CD14-positive monocyte (primary cell): ENCODE measurements around the gene MRPL21. TPM values are rescaled to one million over a fixed set of nuclear protein-coding genes. Genes with fewer than 3 reads are reported as not detected.

ENCODE experiments used
- DNase-seq, 3 donors: peaks; one replicate each; pipeline ENCODE4 v3.0.0-alpha.2; 2011 to 2022
- H2AFZ ChIP-seq: 2 replicates; pipeline ENCODE4 v1.6.0; 2012; ENCODE audit warnings: mild to moderate bottlenecking, low read depth, low read length, inconsistent platforms; ENCODE audit not compliant: insufficient read depth, poor library complexity, severe bottlenecking
- H3K27ac ChIP-seq, 2 donors: 1 replicate in 1 of 2; 2 replicates in 1 of 2; pipeline ENCODE4 v1.5.1; 2012 to 2013; ENCODE audit warnings: low read length in 2 of 2, control low read depth in 1 of 2, inconsistent platforms in 1 of 2, low read depth in 1 of 2, mild to moderate bottlenecking in 1 of 2
- H3K27me3 ChIP-seq, 2 donors: one replicate each; pipeline versions ENCODE4 v1.6.0 to v1.6.1; 2011 to 2013; ENCODE audit warnings: low read length in 2 of 2; ENCODE audit not compliant: control insufficient read depth in 2 of 2, insufficient read depth in 2 of 2
- H3K36me3 ChIP-seq, 2 donors: replicated peaks in 1 of 2; 1 replicate in 1 of 2; 2 replicates in 1 of 2; pipeline versions ENCODE4 v1.5.1 to v1.6.1; 2012 to 2013; ENCODE audit warnings: low read length in 2 of 2, control low read depth in 1 of 2, inconsistent platforms in 1 of 2, mild to moderate bottlenecking in 1 of 2; ENCODE audit not compliant: insufficient read depth in 2 of 2, control insufficient read depth in 1 of 2
- H3K4me1 ChIP-seq, 2 donors: 1 replicate in 1 of 2; 2 replicates in 1 of 2; pipeline versions ENCODE4 v1.5.1 to v1.6.1; 2012 to 2013; ENCODE audit warnings: low read length in 2 of 2, control low read depth in 1 of 2, inconsistent platforms in 1 of 2, mild to moderate bottlenecking in 1 of 2, moderate library complexity in 1 of 2; ENCODE audit not compliant: insufficient read depth in 2 of 2, control insufficient read depth in 1 of 2
- H3K4me2 ChIP-seq: replicated peaks from 2 replicates; pipeline ENCODE3; 2012; ENCODE audit warnings: low read length, moderate library complexity, mild to moderate bottlenecking; ENCODE audit not compliant: poor library complexity, severe bottlenecking; ENCODE audit errors: extremely low read depth
- H3K4me3 ChIP-seq, 3 experiments: fragments of 200-600 bp in 1 of 3; sonication (generic) in 1 of 3; replicated peaks in 1 of 3; 1 replicate in 2 of 3; 2 replicates in 1 of 3; pipeline ENCODE4 v1.5.1; 2011 to 2013; ENCODE audit warnings: low read length in 3 of 3, mild to moderate bottlenecking in 3 of 3, control low read depth in 2 of 3, low read depth in 2 of 3, inconsistent platforms in 1 of 3, moderate library complexity in 1 of 3
- H3K79me2 ChIP-seq: 2 replicates; pipeline ENCODE4 v1.6.0; 2012; ENCODE audit warnings: mild to moderate bottlenecking, control low read depth, inconsistent platforms, low read length, moderate library complexity; ENCODE audit not compliant: insufficient read depth
- H3K9ac ChIP-seq: 2 replicates; pipeline ENCODE4 v1.6.0; 2017; ENCODE audit warnings: low read length, mild to moderate bottlenecking; ENCODE audit not compliant: insufficient read depth, poor library complexity, severe bottlenecking
- H3K9me3 ChIP-seq, 2 donors: replicated peaks in 1 of 2; 1 replicate in 1 of 2; 2 replicates in 1 of 2; pipeline versions ENCODE4 v1.5.1 to v1.6.1; 2012 to 2013; ENCODE audit warnings: low read length in 2 of 2, control low read depth in 1 of 2; ENCODE audit not compliant: control insufficient read depth in 1 of 2, insufficient read depth in 1 of 2
- H4K20me1 ChIP-seq: 2 replicates; pipeline ENCODE4 v1.6.0; 2012; ENCODE audit warnings: mild to moderate bottlenecking, low read length, control low read depth, moderate library complexity; ENCODE audit not compliant: insufficient read depth
- H3K27ac Mint-ChIP-seq, 7 donors: one replicate each; pipeline ENCODE4 v1.8.0; 2020; ENCODE audit warnings: mild to moderate bottlenecking in 7 of 7, mixed read lengths in 7 of 7, moderate library complexity in 6 of 7, inconsistent platforms in 2 of 7
- H3K27me3 Mint-ChIP-seq, 3 donors: one replicate each; pipeline ENCODE4 v1.8.0; 2021 to 2022; ENCODE audit warnings: low read depth in 3 of 3, mild to moderate bottlenecking in 3 of 3, mixed read lengths in 3 of 3, moderate library complexity in 3 of 3, inconsistent platforms in 1 of 3
- H3K36me3 Mint-ChIP-seq, 2 donors: one replicate each; pipeline ENCODE4 v1.8.0; 2020; ENCODE audit warnings: mixed read lengths in 2 of 2, inconsistent platforms in 1 of 2, mild to moderate bottlenecking in 1 of 2
- H3K4me1 Mint-ChIP-seq: one replicate; pipeline ENCODE4 v1.8.0; 2020; ENCODE audit warnings: mild to moderate bottlenecking, mixed read lengths
- H3K4me3 Mint-ChIP-seq, 2 donors: one replicate each; pipeline ENCODE4 v1.8.0; 2020; ENCODE audit warnings: mild to moderate bottlenecking in 2 of 2, mixed read lengths in 2 of 2, moderate library complexity in 1 of 2
- H3K9me3 Mint-ChIP-seq, 7 donors: one replicate each; pipeline ENCODE4 v1.8.0; 2020 to 2022; ENCODE audit warnings: mixed read lengths in 7 of 7, mild to moderate bottlenecking in 6 of 7, moderate library complexity in 6 of 7, inconsistent platforms in 2 of 7
- CTCF ChIP-seq: fragments of 200-600 bp; IDR thresholded peaks from one replicate; pipeline ENCODE4 v1.8.0; 2022; ENCODE audit warnings: antibody characterized with exemption, mild to moderate bottlenecking
- WGBS: methylation state at CpG from one replicate; pipeline ENCODE4 v1.1.5; 2013; ENCODE audit warnings: missing lambda C conversion rate; ENCODE audit not compliant: insufficient coverage; 5-methylcytosine and 5-hydroxymethylcytosine counted together
- intact Hi-C, 2 donors: fragments of 100-400 bp; cut with micrococcal nuclease; formaldehyde crosslinking; loops; one replicate each; pipeline versions ENCODE4 v1.15.0 to v1.15.1; 2023
- polyA plus RNA-seq, 3 donors: library from polyadenylated mRNA; depleted of rRNA in 1 of 3; unstranded in 2 of 3; stranded (reverse) in 1 of 3; fragments of 300-500 nt in 2 of 3; fragments of >200 nt in 1 of 3; fragmentation: Illumina TruSeq in 2 of 3; gene quantifications; 1 replicate in 2 of 3; 2 replicates in 1 of 3; pipeline ENCODE4 v1.2.3, GENCODE V29; 2012 to 2021

Gene MRPL21
- polyA plus RNA-seq, 3 donors: 38.8 to 138 (median 104) TPM

GRCh38 chr11:68872216-68873003 lies 31.2 kb downstream of the MRPL21 start:
- DNase-seq: no peak
- Histone ChIP-seq H3K4me3 (no peak overlapping the region), H4K20me1 (no peaks in the 10 kb centered on the region), H3K4me1 (peaks cover 7 to 13% of the 10 kb centered on the region in 2 donors), H2AFZ (no peak overlapping the region), H3K36me3 (no peaks in the 10 kb centered on the region), H3K9me3 (peaks cover 0 to 3% of the 10 kb centered on the region in 2 donors), H3K4me2 (no peak overlapping the region), H3K79me2 (no peaks in the 10 kb centered on the region), H3K9ac (no peak overlapping the region), H3K27ac (no peak overlapping the region), H3K27me3 (no peaks in the 10 kb centered on the region)
- peaks cover 22% of the 10 kb centered on the region for H3K4me1 Mint-ChIP-seq
- H3K9me3 Mint-ChIP-seq: peaks cover 2 to 12% (median 7%) of the 10 kb centered on the region in 7 donors
- TF ChIP-seq CTCF: no peak
- intact Hi-C loops: no loop called here
- H3K27me3 Mint-ChIP-seq: peaks cover 6 to 10% (median 6%) of the 10 kb centered on the region in 3 donors
- WGBS: over 99% methylated on average over 8 of the region's 12 CpGs
- H3K36me3 Mint-ChIP-seq: no peaks in the 10 kb centered on the region
- H3K4me3 Mint-ChIP-seq: no peak overlapping the region
- H3K27ac Mint-ChIP-seq: no peak overlapping the region

- peak in 1 of 3 donors; percentile 13 for DNase-seq
- H3K9ac ChIP-seq: peak overlapping the region; percentile 55
Observed at GRCh38 chr11:68870470-68870869, 33.2 kb downstream of the MRPL21 start.

More at GRCh38 chr11:68870470-68870869, 33.2 kb downstream of the MRPL21 start:
- H2AFZ ChIP-seq: peak overlapping the region; percentile 74
- Mint-ChIP-seq H3K4me3 (peak overlapping the region; percentile 98 to 99), H3K27ac (peak overlapping the region in 4 of 7 donors; percentile 8 to 82 (median 47)), H3K36me3 (no peaks in the 10 kb centered on the region), H3K9me3 (peaks cover 0 to 3% (median 1%) of the 10 kb centered on the region in 7 donors), H3K4me1 (peaks cover 19% of the 10 kb centered on the region), H3K27me3 (peaks cover 4 to 7% (median 6%) of the 10 kb centered on the region in 3 donors)
- no peaks in the 10 kb centered on the region for H3K79me2 ChIP-seq
- peak overlapping the region in 1 of 2 donors; percentile 46 for H3K27ac ChIP-seq
- no peaks in the 10 kb centered on the region for H3K36me3 ChIP-seq
- intact Hi-C loops: no loop called here
- TF ChIP-seq CTCF: no peak
- no peaks in the 10 kb centered on the region for H3K27me3 ChIP-seq
- peak overlapping the region; percentile 51 to 90 (median 80) for H3K4me3 ChIP-seq
- H3K9me3 ChIP-seq: no peaks in the 10 kb centered on the region
- no peaks in the 10 kb centered on the region for H4K20me1 ChIP-seq
- H3K4me1 ChIP-seq: peaks cover 7 to 13% of the 10 kb centered on the region in 2 donors
- WGBS: 49% methylated on average over 8 of the region's 9 CpGs
- peak overlapping the region; percentile 75 for H3K4me2 ChIP-seq
